K562 (cell line): Measurements from ENCODE around the gene CFHR5.

Source experiments
- CTCF ChIP-seq, 3 experiments: IDR thresholded peaks in 2 of 3; conservative IDR thresholded peaks in 1 of 3; 2 replicates each; pipeline ENCODE4 v1.5.1; 2011 to 2012; ENCODE audit warnings: low read length in 3 of 3, mild to moderate bottlenecking in 3 of 3, control low read depth in 2 of 3, improper control_type of control experiment in 1 of 3, inconsistent platforms in 1 of 3, low read depth in 1 of 3, mixed read lengths in 1 of 3, moderate library complexity in 1 of 3; ENCODE audit not compliant: insufficient read depth in 2 of 3
- RFX5 ChIP-seq: IDR thresholded peaks from 2 replicates; pipeline ENCODE4 v1.6.1; 2011; ENCODE audit warnings: low read depth, mild to moderate bottlenecking, improper control_type of control experiment, low read length
- TAF15 ChIP-seq: fragments of 200-400 bp; formaldehyde crosslinking; IDR thresholded peaks from 2 replicates; pipeline ENCODE4 v1.6.1; 2017; ENCODE audit warnings: mild to moderate bottlenecking, low read depth, low read length, moderate library complexity
- TFE3 ChIP-seq: fragments of 450-650 bp; formaldehyde crosslinking; IDR thresholded peaks from 2 replicates; pipeline ENCODE4 v1.4.0; 2020; ENCODE audit warnings: mild to moderate bottlenecking, mixed read lengths
- ZNF354B ChIP-seq: fragments of 250-450 bp; sonication (Bioruptor Pico); IDR thresholded peaks from 2 replicates; pipeline ENCODE4 v1.4.0; 2020

GRCh38 chr1:196977278-196977677 is at the start of gene CFHR5:
- TF ChIP-seq TAF15: no peak
- no peak for TF ChIP-seq RFX5
- TF ChIP-seq TFE3 (CRISPR knock-in tag): no peak
- TF ChIP-seq CTCF (IDR thresholded peaks at IDR 0.05 in 2 of 3, conservative IDR thresholded peaks at IDR 0.05 in 1 of 3; ENCODE audit: insufficient read depth in 2 of 3, low read depth in 1 of 3, low read length in 3 of 3): no peak
- no peak for TF ChIP-seq ZNF354B
